Endothelial cell of umbilical vein (primary cell): ENCODE results near the gene MSL2. TPM values are rescaled to one million over a fixed set of nuclear protein-coding genes. Genes with fewer than 3 reads are reported as not detected.

Source experiments
- BruUV-seq: library from RNA; stranded (reverse); fragments of 400-500 nt; replicated peaks from 2 replicates; lab custom pipeline; 2021; lab: Mats Ljungman, UMichigan
- CTCF ChIA-PET: fragments of 300-600, 350-600 bp; sonication (Branson Sonifier 250); formaldehyde crosslinking; loops from one replicate; lab custom pipeline; 2021; ENCODE audit warnings: antibody characterized with exemption, inconsistent platforms; lab: Charles Lee
- POLR2A ChIA-PET: fragments of 300-600, 350-600 bp; sonication (Branson Sonifier 250); formaldehyde crosslinking; loops from one replicate; lab custom pipeline; 2021; ENCODE audit warnings: antibody characterized with exemption, inconsistent platforms; lab: Charles Lee
- DNase-seq: peaks from one replicate; pipeline ENCODE4 v3.0.0-alpha.2; 2011; ENCODE audit warnings: low read depth, low spot score
- FAIRE-seq: peaks from 2 replicates; lab custom pipeline; 2011; peaks lifted over from hg19 to GRCh38; lab: Jason Lieb, UNC
- H2AFZ ChIP-seq: 2 replicates; pipeline ENCODE4 v1.6.0; 2012; ENCODE audit warnings: low read depth, low read length, control low read depth, inconsistent platforms
- H3K27ac ChIP-seq: 2 replicates; pipeline ENCODE4 v1.5.1; 2011; ENCODE audit warnings: low read depth, mild to moderate bottlenecking, control low read depth, low read length, moderate library complexity; ENCODE audit not compliant: insufficient read depth
- H3K27me3 ChIP-seq, 2 experiments: 2 replicates each; pipeline versions ENCODE4 v1.6.0 to v1.6.1; 2011; ENCODE audit warnings: low read length in 2 of 2, mixed read lengths in 1 of 2; ENCODE audit not compliant: control insufficient read depth in 2 of 2, insufficient read depth in 2 of 2
- H3K36me3 ChIP-seq, 2 experiments: 2 replicates in 1 of 2; 3 replicates in 1 of 2; pipeline ENCODE4 v1.5.1; 2011; ENCODE audit warnings: low read length in 2 of 2, mild to moderate bottlenecking in 1 of 2, moderate library complexity in 1 of 2; ENCODE audit not compliant: control insufficient read depth in 2 of 2, insufficient read depth in 2 of 2; ENCODE audit errors: extremely low read depth in 1 of 2
- H3K4me1 ChIP-seq: 3 replicates; pipeline ENCODE4 v1.5.1; 2011; ENCODE audit warnings: mild to moderate bottlenecking, low read length; ENCODE audit not compliant: control insufficient read depth, insufficient read depth; ENCODE audit errors: extremely low read depth
- H3K4me2 ChIP-seq: 2 replicates; pipeline ENCODE4 v1.6.1; 2011; ENCODE audit warnings: low read length, control low read depth, mixed read lengths; ENCODE audit not compliant: insufficient read depth
- H3K4me3 ChIP-seq, 3 experiments: fragments of 200-600 bp in 1 of 3; sonication (generic), shearing (Covaris generic) in 1 of 3; replicated peaks in 1 of 3; 2 replicates each; pipeline ENCODE4 v1.5.1; 2011 to 2016; ENCODE audit warnings: control low read depth in 3 of 3, low read length in 3 of 3, mild to moderate bottlenecking in 2 of 3, inconsistent platforms in 1 of 3, low read depth in 1 of 3, moderate library complexity in 1 of 3; ENCODE audit not compliant: insufficient read depth in 1 of 3
- H3K79me2 ChIP-seq: 2 replicates; pipeline ENCODE4 v1.6.0; 2012; ENCODE audit warnings: low read length, inconsistent platforms; ENCODE audit not compliant: control insufficient read depth, insufficient read depth
- H3K9ac ChIP-seq: replicated peaks from 2 replicates; pipeline ENCODE3; 2011; ENCODE audit warnings: low read length, control low read depth; ENCODE audit not compliant: insufficient read depth; ENCODE audit errors: extremely low read depth
- H3K9me1 ChIP-seq: replicated peaks from 3 replicates; pipeline ENCODE4 v1.6.0; 2011; ENCODE audit warnings: mild to moderate bottlenecking, low read length; ENCODE audit not compliant: control insufficient read depth, insufficient read depth; ENCODE audit errors: extremely low read depth
- H3K9me3 ChIP-seq: replicated peaks from 2 replicates; pipeline ENCODE4 v1.5.1; 2012; ENCODE audit warnings: low read length, inconsistent platforms; ENCODE audit not compliant: control insufficient read depth, insufficient read depth
- H4K20me1 ChIP-seq: replicated peaks from 2 replicates; pipeline ENCODE3; 2011; ENCODE audit warnings: mild to moderate bottlenecking, low read length; ENCODE audit not compliant: control insufficient read depth, insufficient read depth; ENCODE audit errors: extremely low read depth
- CTCF ChIP-seq, 2 donors: IDR thresholded peaks; 1 replicate in 1 of 2; 2 replicates in 1 of 2; pipeline ENCODE4 v1.5.1; 2011; ENCODE audit warnings: low read length in 2 of 2, mild to moderate bottlenecking in 2 of 2, moderate library complexity in 2 of 2, control low read depth in 1 of 2, inconsistent platforms in 1 of 2, low read depth in 1 of 2; ENCODE audit not compliant: insufficient read depth in 1 of 2; ENCODE audit errors: extremely low read depth in 1 of 2
- EZH2 ChIP-seq: IDR thresholded peaks from 2 replicates; pipeline ENCODE4 v1.6.1; 2012; ENCODE audit warnings: borderline replicate concordance, low read depth, mild to moderate bottlenecking, moderate library complexity, low read length, inconsistent platforms; ENCODE audit not compliant: severe bottlenecking
- FOS ChIP-seq: IDR thresholded peaks from 2 replicates; pipeline ENCODE4 v1.6.1; 2011; ENCODE audit warnings: mild to moderate bottlenecking, low read length, moderate library complexity, borderline replicate concordance; ENCODE audit not compliant: insufficient read depth
- GATA2 ChIP-seq: IDR thresholded peaks from 2 replicates; pipeline ENCODE4 v1.7.0; 2011; ENCODE audit warnings: low read depth, mild to moderate bottlenecking, moderate library complexity, mixed read lengths, low read length; ENCODE audit not compliant: insufficient read length, insufficient read depth
- JUN ChIP-seq: IDR thresholded peaks from 2 replicates; pipeline ENCODE4 v1.6.1; 2011; ENCODE audit warnings: borderline replicate concordance, low read depth; ENCODE audit not compliant: insufficient read length, insufficient read depth
- MAX ChIP-seq: IDR thresholded peaks from 2 replicates; pipeline ENCODE4 v1.6.1; 2011; ENCODE audit not compliant: insufficient read depth, insufficient read length
- MYC ChIP-seq: IDR thresholded peaks from one replicate; pipeline ENCODE4 v1.6.1; 2011; ENCODE audit warnings: mild to moderate bottlenecking, low read depth, low read length
- POLR2A ChIP-seq: IDR thresholded peaks from 2 replicates; pipeline ENCODE4 v1.6.1; 2012; ENCODE audit warnings: low read depth, mild to moderate bottlenecking, control low read depth, low read length
- POLR2AphosphoS5 ChIP-seq: IDR thresholded peaks from 2 replicates; pipeline ENCODE4 v1.6.1; 2012; ENCODE audit warnings: low read depth, mild to moderate bottlenecking, control low read depth, low read length, moderate library complexity; ENCODE audit not compliant: insufficient read depth
- dilution Hi-C: fragments of 300-500 bp; cut with MboI; formaldehyde crosslinking; loops from one replicate; pipeline ENCODE4 v1.15.0; 2019; ENCODE audit warnings: low sequenced_read_pairs; ENCODE audit not compliant: extremely low pct_ligation_motif_present
- intact Hi-C: fragments of 100-400 bp; cut with micrococcal nuclease; formaldehyde crosslinking; loops from one replicate; pipeline ENCODE4 v1.10.0; 2022
- polyA plus RNA-seq, 4 experiments: library from polyadenylated mRNA; depleted of rRNA in 3 of 4; stranded (reverse) in 3 of 4; unstranded in 1 of 4; fragments of >200 nt; gene quantifications; 2 replicates each; pipeline versions ENCODE4 v1.2.1 to v1.2.3, GENCODE V29; 2011 to 2012; ENCODE audit warnings: missing spikeins in 1 of 4
- total RNA-seq: library from RNA; stranded (reverse); gene quantifications from 2 replicates; pipeline ENCODE4 v1.2.3, GENCODE V29; 2021

MSL2 gene
- total and polyA plus RNA-seq, 2 donors (not counting 3 experiments of a cell fraction or from before 2014, with no cell fraction given) = 6.7 to 21.9 TPM

DNA sequence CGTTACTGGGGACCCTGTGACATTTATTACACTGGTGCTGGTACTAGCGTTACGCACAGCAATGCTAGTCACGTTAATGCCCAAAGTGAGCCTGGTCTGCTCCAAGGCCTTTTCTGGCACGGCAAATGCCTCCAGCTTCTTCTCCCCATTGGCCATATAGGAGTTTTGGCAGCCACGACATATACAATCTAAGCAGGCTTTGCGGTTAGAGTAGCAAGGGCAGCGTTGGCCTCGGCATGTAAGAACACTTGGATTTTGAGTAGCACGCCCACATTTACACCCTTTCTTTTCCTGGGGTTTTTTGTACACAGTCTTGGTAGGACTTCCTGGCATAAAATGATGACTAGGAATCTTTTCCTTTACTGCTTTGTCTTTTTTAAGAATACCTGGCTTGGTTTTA, 44.9 kb downstream of the MSL2 start:
- dilution Hi-C loops = no loop called here
- no peak overlapping the region for H3K9ac ChIP-seq
- no peaks in the 10 kb centered on the region for H3K9me1 ChIP-seq
- peaks cover 85% of the 10 kb centered on the region for H3K79me2 ChIP-seq
- H3K9me3 ChIP-seq = no peaks in the 10 kb centered on the region
- H3K4me2 ChIP-seq = no peak overlapping the region
- peaks cover 12% of the 10 kb centered on the region for H4K20me1 ChIP-seq
- intact Hi-C loops = no loop called here
- peaks cover 7% of the 10 kb centered on the region for H3K4me1 ChIP-seq
- no peak for DNase-seq
- peaks cover 6 to 9% of the 10 kb centered on the region in 2 experiments for H3K36me3 ChIP-seq
- POLR2A ChIA-PET = no interaction called here
- CTCF ChIA-PET = interaction anchor here (1.4 kb wide), 1 partner anchor 9 kb away, joined by 3 read pairs; no protein-coding TSS in a partner anchor
- no peaks in the 10 kb centered on the region for H3K27me3 ChIP-seq
- H2AFZ ChIP-seq = no peak overlapping the region
- no TSS peak for BruUV-seq
- no peak for FAIRE-seq
- H3K4me3 ChIP-seq = no peak overlapping the region
- no peak for TF ChIP-seq FOS
- no peak for TF ChIP-seq CTCF (IDR thresholded peaks at IDR 0.05; ENCODE audit: extremely low read depth in 1 of 2, insufficient read depth in 1 of 2, low read depth in 1 of 2, low read length in 2 of 2)
- no peak for TF ChIP-seq JUN
- TF ChIP-seq EZH2 = no peak
- no peak for TF ChIP-seq GATA2
- TF ChIP-seq POLR2A = no peak
- TF ChIP-seq MYC = no peak
- TF ChIP-seq POLR2AphosphoS5 = no peak
- TF ChIP-seq MAX = no peak
- no peak overlapping the region for H3K27ac ChIP-seq
